Endothelial cell of umbilical vein (primary cell): ENCODE results near the gene LCN12. TPM values are rescaled to one million over a fixed set of nuclear protein-coding genes. Genes with fewer than 3 reads are reported as not detected.

Experiments used
- BruUV-seq: library from RNA; stranded (reverse); fragments of 400-500 nt; replicated peaks from 2 replicates; lab custom pipeline; 2021; lab: Mats Ljungman, UMichigan
- CTCF ChIA-PET: fragments of 300-600, 350-600 bp; sonication (Branson Sonifier 250); formaldehyde crosslinking; loops from one replicate; lab custom pipeline; 2021; ENCODE audit warnings: antibody characterized with exemption, inconsistent platforms; lab: Charles Lee
- POLR2A ChIA-PET: fragments of 300-600, 350-600 bp; sonication (Branson Sonifier 250); formaldehyde crosslinking; loops from one replicate; lab custom pipeline; 2021; ENCODE audit warnings: antibody characterized with exemption, inconsistent platforms; lab: Charles Lee
- DNase-seq: peaks from one replicate; pipeline ENCODE4 v3.0.0-alpha.2; 2011; ENCODE audit warnings: low read depth, low spot score
- FAIRE-seq: peaks from 2 replicates; lab custom pipeline; 2011; peaks lifted over from hg19 to GRCh38; lab: Jason Lieb, UNC
- H2AFZ ChIP-seq: 2 replicates; pipeline ENCODE4 v1.6.0; 2012; ENCODE audit warnings: low read depth, low read length, control low read depth, inconsistent platforms
- H3K27ac ChIP-seq: 2 replicates; pipeline ENCODE4 v1.5.1; 2011; ENCODE audit warnings: low read depth, mild to moderate bottlenecking, control low read depth, low read length, moderate library complexity; ENCODE audit not compliant: insufficient read depth
- H3K27me3 ChIP-seq, 2 experiments: 2 replicates each; pipeline versions ENCODE4 v1.6.0 to v1.6.1; 2011; ENCODE audit warnings: low read length in 2 of 2, mixed read lengths in 1 of 2; ENCODE audit not compliant: control insufficient read depth in 2 of 2, insufficient read depth in 2 of 2
- H3K36me3 ChIP-seq, 2 experiments: 2 replicates in 1 of 2; 3 replicates in 1 of 2; pipeline ENCODE4 v1.5.1; 2011; ENCODE audit warnings: low read length in 2 of 2, mild to moderate bottlenecking in 1 of 2, moderate library complexity in 1 of 2; ENCODE audit not compliant: control insufficient read depth in 2 of 2, insufficient read depth in 2 of 2; ENCODE audit errors: extremely low read depth in 1 of 2
- H3K4me1 ChIP-seq: 3 replicates; pipeline ENCODE4 v1.5.1; 2011; ENCODE audit warnings: mild to moderate bottlenecking, low read length; ENCODE audit not compliant: control insufficient read depth, insufficient read depth; ENCODE audit errors: extremely low read depth
- H3K4me2 ChIP-seq: 2 replicates; pipeline ENCODE4 v1.6.1; 2011; ENCODE audit warnings: low read length, control low read depth, mixed read lengths; ENCODE audit not compliant: insufficient read depth
- H3K4me3 ChIP-seq, 3 experiments: fragments of 200-600 bp in 1 of 3; sonication (generic), shearing (Covaris generic) in 1 of 3; replicated peaks in 1 of 3; 2 replicates each; pipeline ENCODE4 v1.5.1; 2011 to 2016; ENCODE audit warnings: control low read depth in 3 of 3, low read length in 3 of 3, mild to moderate bottlenecking in 2 of 3, inconsistent platforms in 1 of 3, low read depth in 1 of 3, moderate library complexity in 1 of 3; ENCODE audit not compliant: insufficient read depth in 1 of 3
- H3K79me2 ChIP-seq: 2 replicates; pipeline ENCODE4 v1.6.0; 2012; ENCODE audit warnings: low read length, inconsistent platforms; ENCODE audit not compliant: control insufficient read depth, insufficient read depth
- H3K9ac ChIP-seq: replicated peaks from 2 replicates; pipeline ENCODE3; 2011; ENCODE audit warnings: low read length, control low read depth; ENCODE audit not compliant: insufficient read depth; ENCODE audit errors: extremely low read depth
- H3K9me1 ChIP-seq: replicated peaks from 3 replicates; pipeline ENCODE4 v1.6.0; 2011; ENCODE audit warnings: mild to moderate bottlenecking, low read length; ENCODE audit not compliant: control insufficient read depth, insufficient read depth; ENCODE audit errors: extremely low read depth
- H3K9me3 ChIP-seq: replicated peaks from 2 replicates; pipeline ENCODE4 v1.5.1; 2012; ENCODE audit warnings: low read length, inconsistent platforms; ENCODE audit not compliant: control insufficient read depth, insufficient read depth
- H4K20me1 ChIP-seq: replicated peaks from 2 replicates; pipeline ENCODE3; 2011; ENCODE audit warnings: mild to moderate bottlenecking, low read length; ENCODE audit not compliant: control insufficient read depth, insufficient read depth; ENCODE audit errors: extremely low read depth
- CTCF ChIP-seq, 2 donors: IDR thresholded peaks; 1 replicate in 1 of 2; 2 replicates in 1 of 2; pipeline ENCODE4 v1.5.1; 2011; ENCODE audit warnings: low read length in 2 of 2, mild to moderate bottlenecking in 2 of 2, moderate library complexity in 2 of 2, control low read depth in 1 of 2, inconsistent platforms in 1 of 2, low read depth in 1 of 2; ENCODE audit not compliant: insufficient read depth in 1 of 2; ENCODE audit errors: extremely low read depth in 1 of 2
- EZH2 ChIP-seq: IDR thresholded peaks from 2 replicates; pipeline ENCODE4 v1.6.1; 2012; ENCODE audit warnings: borderline replicate concordance, low read depth, mild to moderate bottlenecking, moderate library complexity, low read length, inconsistent platforms; ENCODE audit not compliant: severe bottlenecking
- FOS ChIP-seq: IDR thresholded peaks from 2 replicates; pipeline ENCODE4 v1.6.1; 2011; ENCODE audit warnings: mild to moderate bottlenecking, low read length, moderate library complexity, borderline replicate concordance; ENCODE audit not compliant: insufficient read depth
- GATA2 ChIP-seq: IDR thresholded peaks from 2 replicates; pipeline ENCODE4 v1.7.0; 2011; ENCODE audit warnings: low read depth, mild to moderate bottlenecking, moderate library complexity, mixed read lengths, low read length; ENCODE audit not compliant: insufficient read length, insufficient read depth
- JUN ChIP-seq: IDR thresholded peaks from 2 replicates; pipeline ENCODE4 v1.6.1; 2011; ENCODE audit warnings: borderline replicate concordance, low read depth; ENCODE audit not compliant: insufficient read length, insufficient read depth
- MAX ChIP-seq: IDR thresholded peaks from 2 replicates; pipeline ENCODE4 v1.6.1; 2011; ENCODE audit not compliant: insufficient read depth, insufficient read length
- MYC ChIP-seq: IDR thresholded peaks from one replicate; pipeline ENCODE4 v1.6.1; 2011; ENCODE audit warnings: mild to moderate bottlenecking, low read depth, low read length
- POLR2A ChIP-seq: IDR thresholded peaks from 2 replicates; pipeline ENCODE4 v1.6.1; 2012; ENCODE audit warnings: low read depth, mild to moderate bottlenecking, control low read depth, low read length
- POLR2AphosphoS5 ChIP-seq: IDR thresholded peaks from 2 replicates; pipeline ENCODE4 v1.6.1; 2012; ENCODE audit warnings: low read depth, mild to moderate bottlenecking, control low read depth, low read length, moderate library complexity; ENCODE audit not compliant: insufficient read depth
- dilution Hi-C: fragments of 300-500 bp; cut with MboI; formaldehyde crosslinking; loops from one replicate; pipeline ENCODE4 v1.15.0; 2019; ENCODE audit warnings: low sequenced_read_pairs; ENCODE audit not compliant: extremely low pct_ligation_motif_present
- intact Hi-C: fragments of 100-400 bp; cut with micrococcal nuclease; formaldehyde crosslinking; loops from one replicate; pipeline ENCODE4 v1.10.0; 2022
- polyA plus RNA-seq, 4 experiments: library from polyadenylated mRNA; depleted of rRNA in 3 of 4; stranded (reverse) in 3 of 4; unstranded in 1 of 4; fragments of >200 nt; gene quantifications; 2 replicates each; pipeline versions ENCODE4 v1.2.1 to v1.2.3, GENCODE V29; 2011 to 2012; ENCODE audit warnings: missing spikeins in 1 of 4
- total RNA-seq: library from RNA; stranded (reverse); gene quantifications from 2 replicates; pipeline ENCODE4 v1.2.3, GENCODE V29; 2021

LCN12 gene
- total and polyA plus RNA-seq, 2 donors (not counting 3 experiments of a cell fraction or from before 2014, with no cell fraction given), result 0.35 to 0.52 TPM

- Histone ChIP-seq H3K4me1 (no peaks in the 10 kb centered on the region), H3K4me2 (no peak overlapping the region), H4K20me1 (no peaks in the 10 kb centered on the region), H3K27ac (no peak overlapping the region), H2AFZ (no peak overlapping the region), H3K79me2 (no peaks in the 10 kb centered on the region), H3K4me3 (no peak overlapping the region), H3K9me1 (no peaks in the 10 kb centered on the region), H3K36me3 (no peaks in the 10 kb centered on the region), H3K9me3 (no peaks in the 10 kb centered on the region), H3K9ac (no peak overlapping the region), H3K27me3 (no peaks in the 10 kb centered on the region)
- TF ChIP-seq EZH2, result no peak
- BruUV-seq, result no TSS peak
- intact Hi-C loops, result no loop called here
- no peak for FAIRE-seq
- dilution Hi-C loops, result no loop called here
- POLR2A ChIA-PET, result no interaction called here
- DNase-seq, result no peak
- CTCF ChIA-PET, result no interaction called here
Measured at GRCh38 chr9:136960938-136961275, 8.8 kb downstream of the LCN12 start.

- Histone ChIP-seq H3K4me1 (no peaks in the 10 kb centered on the region), H3K9ac (no peak overlapping the region), H3K4me2 (no peak overlapping the region), H2AFZ (no peak overlapping the region), H3K79me2 (no peaks in the 10 kb centered on the region), H3K27ac (no peak overlapping the region), H3K9me3 (no peaks in the 10 kb centered on the region), H3K36me3 (no peaks in the 10 kb centered on the region), H3K27me3 (no peaks in the 10 kb centered on the region), H4K20me1 (no peaks in the 10 kb centered on the region), H3K9me1 (no peaks in the 10 kb centered on the region), H3K4me3 (no peak overlapping the region)
- FAIRE-seq (no peak), DNase-seq (no peak)
- intact Hi-C loops, result no loop called here
- TF ChIP-seq GATA2 (no peak), MAX (no peak), CTCF (IDR thresholded peaks at IDR 0.05; ENCODE audit: extremely low read depth in 1 of 2, insufficient read depth in 1 of 2, low read depth in 1 of 2, low read length in 2 of 2) (no peak), FOS (no peak), POLR2A (no peak), POLR2AphosphoS5 (no peak), EZH2 (no peak), MYC (no peak), JUN (no peak)
- dilution Hi-C loops, result no loop called here
- no TSS peak for BruUV-seq
- POLR2A ChIA-PET, result no interaction called here
- CTCF ChIA-PET, result no interaction called here
Measured at GRCh38 chr9:136961279-136962065, 9.4 kb downstream of the LCN12 start.
